NCI-H2227 treated with DMSO at 0.1 percent for 48 hours (cell line): ENCODE data around the gene KCNJ6.

Experiments
- DNase-seq: peaks from one replicate; lab custom pipeline; 2025; lab: John Stamatoyannopoulos, UW

Gene KCNJ6

DNA sequence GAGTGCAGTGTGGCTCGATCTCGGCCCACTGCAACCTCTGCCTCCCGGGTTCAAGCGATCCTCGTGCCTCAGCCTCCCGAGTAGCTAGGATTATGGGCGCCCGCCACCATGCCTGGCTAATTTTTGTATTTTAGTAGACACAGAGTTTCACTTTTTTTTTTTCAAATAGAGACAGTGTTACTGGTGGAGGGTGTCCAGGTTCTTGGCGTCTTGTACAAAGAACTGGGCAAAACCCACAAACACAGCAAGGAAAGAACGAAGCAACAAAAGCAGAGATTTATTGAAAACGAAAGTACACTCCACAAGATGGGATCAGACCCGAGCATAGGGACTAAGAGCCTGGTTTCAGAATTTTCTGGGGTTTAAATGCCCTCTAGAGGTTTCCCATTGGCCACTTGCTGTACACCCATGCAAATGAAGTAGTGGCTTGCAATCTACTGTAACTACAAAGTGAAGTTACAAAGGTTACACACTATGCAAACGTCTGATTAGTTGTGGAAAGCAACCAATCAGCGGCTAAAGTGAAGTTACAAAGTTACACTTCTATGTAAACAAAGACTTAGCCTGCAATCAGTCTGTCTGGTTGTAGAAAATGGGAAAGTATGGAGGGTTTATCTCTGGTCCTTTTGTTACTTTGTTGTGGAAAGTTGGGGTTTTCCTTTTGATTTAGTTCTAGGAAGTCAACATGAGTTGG is 350.6 kb downstream of the KCNJ6 start:
- DNase-seq = no peak

DNA sequence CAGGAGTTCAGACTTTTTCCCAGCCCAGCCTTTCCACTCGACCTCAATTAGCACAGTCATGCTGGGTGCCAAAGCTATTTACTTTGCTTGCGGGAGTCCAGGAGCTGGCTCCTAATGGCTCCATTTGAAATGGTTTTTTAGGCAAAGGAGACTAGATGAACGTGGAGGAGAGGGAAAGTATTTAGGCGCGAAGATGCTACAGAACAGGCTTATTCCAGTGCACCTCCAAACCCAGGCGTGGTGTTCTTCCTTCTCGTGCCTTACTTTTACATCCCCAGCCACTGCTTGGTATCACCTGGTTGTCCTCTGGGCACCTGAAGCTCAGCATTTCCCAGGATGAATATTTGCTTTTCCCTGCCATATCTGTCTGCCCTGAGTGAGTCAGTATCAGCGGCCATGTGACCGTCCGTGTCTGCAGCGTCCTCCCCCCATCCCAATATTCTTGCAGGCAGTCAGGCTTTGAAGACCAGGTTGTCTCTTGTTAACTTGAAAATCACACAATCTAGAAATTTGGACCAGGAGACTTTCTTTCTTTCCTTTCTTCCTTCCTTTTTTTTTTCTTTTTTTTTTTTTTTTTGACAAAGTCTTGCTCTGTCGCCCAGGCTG is 351.2 kb downstream of the KCNJ6 start:
- DNase-seq = no peak

DNA sequence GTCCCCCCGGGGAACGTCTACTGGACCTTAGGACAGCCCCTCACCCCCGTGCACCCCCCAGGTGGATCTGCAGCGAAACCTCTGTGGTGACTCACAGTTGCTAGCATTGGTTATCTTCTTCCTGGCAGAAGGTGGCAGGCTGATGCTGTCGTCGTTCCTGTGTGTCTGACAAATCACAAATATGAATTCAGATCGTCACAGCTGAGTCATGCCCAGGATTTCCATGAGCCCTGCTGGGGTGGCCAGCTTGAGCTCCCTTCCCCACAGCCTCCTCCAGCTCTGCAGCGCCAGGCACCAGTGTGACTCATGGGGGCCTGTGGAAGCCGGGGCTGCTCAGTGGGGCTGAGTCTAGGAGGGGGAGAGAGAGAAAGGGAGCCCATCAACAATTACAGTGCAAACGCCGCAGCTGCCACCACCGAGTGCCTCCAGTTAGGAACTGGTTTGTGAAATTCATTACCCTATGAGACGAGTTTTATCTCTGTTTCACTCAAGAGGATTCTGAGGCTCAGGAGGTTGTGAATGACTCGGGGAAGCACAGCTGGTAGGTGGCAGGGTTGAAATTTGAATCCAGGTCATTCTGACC is 351.8 kb downstream of the KCNJ6 start:
- peak; percentile 43 for DNase-seq

DNA sequence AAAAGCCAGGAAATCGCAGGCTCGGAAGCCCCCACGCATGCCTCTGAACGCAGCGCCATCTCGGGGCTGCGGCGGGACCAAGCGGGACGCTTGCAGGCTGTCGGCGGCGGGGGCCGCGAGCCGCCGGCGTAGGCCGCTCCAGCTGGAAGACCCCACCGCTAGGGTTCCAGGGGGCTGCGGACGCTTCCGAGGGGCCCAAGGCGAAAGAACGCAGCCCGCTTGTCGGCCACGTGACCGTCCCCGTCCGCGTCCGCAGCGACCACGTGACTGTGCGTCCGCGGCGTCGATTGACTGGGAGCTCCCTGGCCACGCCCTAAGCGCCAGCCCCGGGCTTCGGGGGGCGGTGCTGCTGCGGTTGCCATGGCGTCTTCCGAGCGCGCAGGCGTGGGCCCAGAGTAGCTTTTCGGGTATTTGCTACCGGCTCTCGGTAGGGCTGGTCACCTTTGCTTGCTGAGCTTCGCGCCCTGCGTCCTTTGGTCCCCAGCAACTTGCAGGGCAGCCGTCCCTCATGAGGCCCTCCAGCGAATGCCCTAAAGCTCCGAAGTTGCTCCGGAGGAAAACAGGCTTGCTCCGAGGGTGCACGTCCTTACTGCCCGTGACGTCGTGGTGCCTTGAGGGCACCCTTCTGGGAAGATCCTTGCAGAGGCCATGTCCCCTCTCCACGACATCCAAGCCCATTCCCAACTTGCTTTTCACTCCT is 352.5 kb downstream of the KCNJ6 start:
- peak; percentile 88 for DNase-seq

DNA sequence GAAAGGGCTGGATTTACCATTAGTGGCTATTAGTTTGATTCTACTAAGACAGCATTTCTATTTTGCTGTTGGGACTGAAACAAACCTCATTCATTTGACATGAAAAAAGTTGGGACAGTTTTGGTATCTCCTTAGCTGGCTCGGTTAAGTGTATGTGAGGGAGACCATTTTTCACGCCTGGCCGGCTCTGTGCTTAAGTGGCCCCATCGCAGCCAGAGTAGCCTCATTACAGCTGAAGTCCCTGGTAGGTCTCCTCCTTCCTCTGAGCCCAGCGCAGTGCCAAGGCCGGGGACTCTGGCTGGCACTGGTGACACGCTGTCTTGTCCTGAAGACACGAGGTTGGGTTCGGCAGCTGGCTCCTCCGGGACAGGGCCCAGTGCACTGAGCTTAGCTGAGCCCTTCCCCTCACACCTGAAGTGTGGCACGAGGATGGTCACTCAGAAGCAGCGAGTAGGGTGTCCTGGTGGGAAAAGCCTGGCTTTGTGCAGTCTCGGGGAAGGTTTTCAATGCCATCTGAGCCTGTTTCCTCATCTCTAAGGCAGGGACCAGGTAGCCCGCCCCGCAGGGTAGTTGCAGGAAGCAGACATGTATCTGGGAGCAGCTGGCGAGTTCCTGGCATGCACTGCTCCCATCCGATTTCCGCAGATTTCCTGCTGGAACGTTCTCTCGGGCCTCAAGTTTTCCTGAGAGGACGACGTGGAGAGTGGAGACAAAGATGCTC is 353.2 kb downstream of the KCNJ6 start:
- DNase-seq = no peak

DNA sequence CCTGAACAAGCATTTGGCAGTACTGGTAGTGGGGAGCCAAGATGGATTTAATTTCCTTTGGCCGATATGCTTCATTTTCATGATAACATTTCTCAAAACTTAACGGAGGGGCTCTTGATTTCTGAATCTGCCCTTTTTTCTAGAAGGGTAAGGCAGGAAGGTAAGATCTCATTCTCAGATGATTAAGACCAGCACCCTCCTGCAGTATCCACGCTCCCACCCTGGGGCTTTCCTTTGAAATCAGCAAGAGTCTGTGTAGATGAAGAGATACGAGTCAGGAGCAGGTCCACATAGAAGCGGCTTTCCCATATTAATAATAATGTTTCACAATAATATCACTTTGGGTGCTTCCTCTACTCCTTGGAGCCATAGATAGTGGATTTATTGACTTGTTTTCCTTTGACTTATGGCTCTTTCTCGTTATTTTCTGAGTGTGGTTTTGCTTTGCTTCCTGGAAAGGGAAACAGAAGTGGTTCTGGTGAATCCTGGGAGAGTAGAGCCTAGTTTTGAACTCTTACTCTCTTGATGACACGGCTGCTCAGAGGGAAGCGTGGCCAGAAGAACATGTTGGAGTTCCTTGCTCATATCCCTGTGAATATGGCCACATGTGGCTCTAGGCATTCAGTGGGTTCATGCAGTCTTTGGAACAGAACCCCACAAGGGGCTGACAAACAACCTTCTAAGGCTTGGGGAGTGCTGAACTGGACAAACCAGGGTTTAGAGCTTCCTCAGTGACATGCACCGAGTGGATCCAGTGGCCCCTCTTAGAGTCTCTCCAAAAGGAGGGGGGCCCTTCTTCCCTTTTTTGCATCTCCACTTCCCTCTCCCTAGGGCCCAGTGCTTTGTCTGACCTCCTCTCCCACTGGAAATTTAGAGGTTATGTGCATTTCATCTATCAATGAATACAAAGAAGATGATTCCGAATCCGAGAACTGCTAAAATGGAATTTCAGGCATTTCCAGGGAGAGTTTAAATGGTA is 354.0 kb downstream of the KCNJ6 start:
- DNase-seq = no peak

DNA sequence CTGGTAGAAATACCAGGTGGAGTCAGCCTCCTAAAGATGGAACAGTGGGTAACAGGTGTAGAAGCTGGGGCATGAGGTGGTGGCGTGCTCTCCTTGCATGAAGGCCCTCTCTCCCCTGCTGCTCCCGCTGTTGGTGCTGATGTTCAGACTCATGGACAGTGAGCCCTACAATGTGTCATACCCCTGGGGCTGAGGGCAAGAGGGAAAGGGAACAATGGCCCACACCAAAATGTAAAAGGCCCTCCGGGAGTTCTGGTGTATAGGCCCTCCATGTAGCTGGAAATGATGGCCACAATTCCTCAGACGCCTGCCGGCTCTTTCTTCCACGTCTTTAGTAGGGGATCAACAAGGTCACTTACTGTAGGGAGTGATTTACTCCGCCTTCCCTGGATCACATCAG is 354.8 kb downstream of the KCNJ6 start:
- no peak for DNase-seq

DNA sequence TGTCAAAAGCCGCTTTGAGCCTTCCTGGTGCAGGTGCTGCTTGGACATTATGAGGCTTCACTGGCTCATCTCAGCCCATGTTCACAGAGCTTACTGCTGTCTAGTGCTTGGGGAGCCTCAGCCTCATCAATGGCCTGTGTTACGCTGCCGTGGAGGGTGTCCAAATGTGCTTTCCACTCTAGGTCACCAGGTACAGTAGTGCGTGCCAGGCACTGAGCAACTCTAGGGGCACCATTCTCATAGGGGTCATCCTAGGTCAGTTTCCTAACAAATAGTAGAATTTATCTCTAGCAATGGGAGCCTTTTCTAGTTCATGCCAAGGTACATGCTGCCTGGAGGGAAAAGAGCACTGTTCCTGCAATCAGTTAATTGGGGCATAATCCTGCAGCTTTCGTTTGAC is 355.9 kb downstream of the KCNJ6 start:
- no peak for DNase-seq

DNA sequence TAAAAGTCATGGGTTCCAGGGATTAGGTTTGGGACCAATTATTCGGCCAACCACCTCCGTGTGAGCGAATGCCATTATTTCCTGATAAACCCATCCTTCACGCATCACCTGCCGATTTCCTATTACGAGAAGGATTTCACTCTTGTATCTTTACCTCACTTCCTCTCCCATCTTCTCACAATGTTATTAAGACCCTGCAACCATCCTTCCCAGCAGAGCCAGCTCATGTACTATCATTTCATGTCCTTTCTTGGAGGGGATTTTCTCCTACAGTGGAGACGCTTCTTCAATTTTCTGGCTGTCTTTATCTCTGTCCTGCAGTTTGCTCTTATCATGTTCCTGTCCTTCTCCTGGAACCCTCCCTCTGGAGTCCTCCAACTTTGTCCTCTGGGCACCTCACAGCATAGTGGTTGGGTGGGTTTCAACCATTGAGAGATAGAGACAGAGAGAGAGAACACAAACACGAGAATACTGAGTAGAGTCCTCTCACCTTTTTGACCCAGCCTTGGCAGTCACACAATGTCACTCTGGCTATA is 357.5 kb downstream of the KCNJ6 start:
- DNase-seq = no peak
